ENCODE results near the gene EEF1B2.
"Not testable (repeated sequence)": the region's sequence is repeated elsewhere in the genome, so short reads cannot be mapped to it uniquely, and the experiment has no call there.

The EEF1B2 gene

DNA sequence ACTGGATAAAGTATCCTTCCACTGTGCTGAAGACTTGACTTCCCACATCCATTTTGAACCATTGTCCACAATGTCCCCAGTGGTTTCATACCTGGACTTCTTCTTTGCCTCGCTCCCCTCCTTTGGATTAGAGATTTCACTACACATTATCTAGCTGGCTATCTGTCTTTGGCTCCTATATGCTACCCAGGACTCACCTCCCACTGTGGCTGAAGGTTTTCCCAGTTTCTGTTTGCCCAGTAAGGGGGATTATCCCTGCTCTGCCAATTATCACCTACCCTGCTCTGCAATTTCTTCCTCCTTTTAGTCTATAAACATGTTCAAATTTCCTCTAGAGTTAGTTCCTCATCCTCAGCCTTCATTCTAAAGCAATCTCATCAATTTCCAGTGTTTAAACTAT is 9.5 kb upstream of the EEF1B2 start:
- H3K36me3 ChIP-seq (ENCODE audit: control insufficient read depth, insufficient read depth, low read length): peaks cover 2% of the 10 kb centered on the region; the same call in 1 of the 2 replicates
- no peak overlapping the region for H3K4me3 ChIP-seq (replicated peaks; ENCODE audit: low read depth, low read length)
- TF ChIP-seq, protein P1, sequence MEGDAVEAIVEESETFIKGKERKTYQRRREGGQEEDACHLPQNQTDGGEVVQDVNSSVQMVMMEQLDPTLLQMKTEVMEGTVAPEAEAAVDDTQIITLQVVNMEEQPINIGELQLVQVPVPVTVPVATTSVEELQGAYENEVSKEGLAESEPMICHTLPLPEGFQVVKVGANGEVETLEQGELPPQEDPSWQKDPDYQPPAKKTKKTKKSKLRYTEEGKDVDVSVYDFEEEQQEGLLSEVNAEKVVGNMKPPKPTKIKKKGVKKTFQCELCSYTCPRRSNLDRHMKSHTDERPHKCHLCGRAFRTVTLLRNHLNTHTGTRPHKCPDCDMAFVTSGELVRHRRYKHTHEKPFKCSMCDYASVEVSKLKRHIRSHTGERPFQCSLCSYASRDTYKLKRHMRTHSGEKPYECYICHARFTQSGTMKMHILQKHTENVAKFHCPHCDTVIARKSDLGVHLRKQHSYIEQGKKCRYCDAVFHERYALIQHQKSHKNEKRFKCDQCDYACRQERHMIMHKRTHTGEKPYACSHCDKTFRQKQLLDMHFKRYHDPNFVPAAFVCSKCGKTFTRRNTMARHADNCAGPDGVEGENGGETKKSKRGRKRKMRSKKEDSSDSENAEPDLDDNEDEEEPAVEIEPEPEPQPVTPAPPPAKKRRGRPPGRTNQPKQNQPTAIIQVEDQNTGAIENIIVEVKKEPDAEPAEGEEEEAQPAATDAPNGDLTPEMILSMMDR (IDR thresholded peaks at IDR 0.05; ENCODE audit: insufficient read depth, low read length, poor library complexity, severe bottlenecking): no peak
- DNase-seq (ENCODE audit: extremely low read depth, insufficient read length): no peak
- no peaks in the 10 kb centered on the region for H3K27me3 ChIP-seq (replicated peaks; ENCODE audit: control insufficient read depth, insufficient read depth, low read length)

DNA sequence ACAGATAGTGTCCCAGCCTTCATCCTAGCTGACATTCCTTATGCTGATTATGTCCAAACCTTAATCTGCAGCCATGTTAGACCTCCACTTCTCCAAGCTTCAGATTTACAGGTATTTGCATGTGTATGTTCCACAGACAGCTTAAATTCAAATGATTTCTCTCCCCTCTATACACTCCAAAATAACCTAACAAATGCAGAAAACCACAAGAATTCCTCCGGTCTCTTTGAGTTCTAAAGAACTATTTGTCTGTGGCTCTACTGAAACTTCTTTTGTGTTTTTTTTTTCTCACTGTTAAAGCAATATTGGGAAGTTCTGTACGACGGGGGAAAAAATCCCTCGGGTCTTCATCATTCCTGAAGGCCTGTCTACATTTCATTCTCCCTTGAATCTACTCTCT is 9.1 kb upstream of the EEF1B2 start:
- Histone ChIP-seq H3K36me3 (ENCODE audit: control insufficient read depth, insufficient read depth, low read length) (no peaks in the 10 kb centered on the region; the same call in none of the 2 replicates), H3K4me3 (replicated peaks; ENCODE audit: low read depth, low read length) (no peak overlapping the region), H3K27me3 (replicated peaks; ENCODE audit: control insufficient read depth, insufficient read depth, low read length) (no peaks in the 10 kb centered on the region)
- TF ChIP-seq, protein P1 (IDR thresholded peaks at IDR 0.05; ENCODE audit: insufficient read depth, low read length, poor library complexity, severe bottlenecking): no peak
- no peak for DNase-seq (ENCODE audit: extremely low read depth, insufficient read length)

DNA sequence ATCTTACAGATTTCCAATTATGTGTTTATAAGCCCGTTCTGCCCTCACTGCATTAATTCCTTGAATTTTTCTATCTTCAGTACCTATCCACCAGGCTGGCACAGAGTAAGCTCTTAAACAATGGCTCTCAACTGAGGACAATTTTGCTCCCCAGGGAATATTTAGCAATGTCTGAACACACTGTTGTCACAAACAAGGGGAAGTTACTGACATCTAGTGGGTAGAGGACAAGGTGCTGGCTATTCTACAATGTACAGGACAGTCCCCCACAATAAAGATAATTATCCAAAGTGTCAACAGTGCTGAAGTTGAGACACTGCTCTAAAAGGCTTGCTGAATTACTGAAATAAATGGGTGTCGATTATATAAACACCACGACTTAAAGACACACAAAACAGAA is 5.5 kb upstream of the EEF1B2 start:
- TF ChIP-seq, protein P1 (IDR thresholded peaks at IDR 0.05; ENCODE audit: insufficient read depth, low read length, poor library complexity, severe bottlenecking): peak; percentile 21
- no peaks in the 10 kb centered on the region; the same call in none of the 2 replicates for H3K36me3 ChIP-seq (ENCODE audit: control insufficient read depth, insufficient read depth, low read length)
- no peaks in the 10 kb centered on the region for H3K27me3 ChIP-seq (replicated peaks; ENCODE audit: control insufficient read depth, insufficient read depth, low read length)
- no peak for DNase-seq (ENCODE audit: extremely low read depth, insufficient read length)
- H3K4me3 ChIP-seq (replicated peaks; ENCODE audit: low read depth, low read length): no peak overlapping the region

DNA sequence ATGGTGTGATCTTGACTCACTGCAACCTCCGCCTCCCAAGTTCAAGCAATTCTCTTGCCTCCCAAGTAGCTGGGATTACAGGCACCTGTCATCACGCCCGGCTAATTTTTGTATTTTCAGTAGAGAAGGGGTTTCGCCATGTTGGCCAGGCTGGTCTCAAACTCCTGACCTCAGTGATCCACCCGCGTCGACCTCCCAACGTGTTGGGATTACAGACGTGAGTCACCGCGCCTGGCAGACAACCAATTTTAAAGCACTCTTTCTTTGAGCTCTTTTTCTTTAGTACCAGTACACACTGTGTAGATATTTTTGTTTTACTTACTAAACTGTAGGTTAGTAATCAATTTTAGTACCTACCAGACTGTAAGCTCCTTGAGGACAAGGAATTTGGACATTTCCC is 2.7 kb upstream of the EEF1B2 start:
- not testable (repeated sequence) for DNase-seq (ENCODE audit: extremely low read depth, insufficient read length); H3K4me3 ChIP-seq (replicated peaks; ENCODE audit: low read depth, low read length)

DNA sequence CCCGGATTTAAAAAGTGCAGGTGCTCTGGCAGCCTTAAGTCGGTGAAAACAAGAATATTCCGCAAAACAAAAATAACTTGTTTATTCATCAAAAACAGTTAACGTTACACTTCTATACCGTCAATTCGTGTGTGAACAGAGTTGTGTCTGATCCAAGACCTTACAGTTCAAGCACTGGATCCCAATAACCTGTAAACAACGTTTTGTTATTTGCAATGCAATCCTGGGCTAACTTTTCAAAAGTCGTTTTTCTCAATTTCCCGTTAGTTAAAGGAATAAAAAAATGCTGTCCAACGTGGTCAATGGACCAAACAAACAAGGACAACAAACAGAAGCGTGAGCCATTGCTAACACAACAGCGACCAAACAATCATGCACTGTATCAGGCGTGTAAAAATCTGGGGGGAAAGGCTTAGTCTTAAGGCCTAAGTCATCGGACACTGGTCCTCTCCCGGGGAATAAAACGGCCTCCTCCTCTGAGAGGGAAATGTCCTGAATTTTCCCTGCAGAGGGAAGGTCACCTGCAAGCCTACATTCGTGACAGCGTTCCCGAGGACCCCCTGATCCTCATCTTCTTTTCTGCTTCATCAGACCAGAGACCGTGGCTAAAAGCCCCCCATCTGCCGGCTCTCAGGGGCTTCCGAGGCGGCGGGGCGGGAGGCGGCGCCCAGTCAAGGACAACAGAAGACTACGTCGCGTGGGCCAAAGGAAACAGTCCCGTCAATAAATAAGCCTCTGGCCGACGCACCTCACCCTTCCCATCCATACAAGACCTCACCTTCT is 941 bp upstream of the EEF1B2 start:
- Histone ChIP-seq H3K4me3 (replicated peaks; ENCODE audit: low read depth, low read length) (peak overlapping the region; percentile 70), H3K27me3 (replicated peaks; ENCODE audit: control insufficient read depth, insufficient read depth, low read length) (no peaks in the 10 kb centered on the region), H3K36me3 (ENCODE audit: control insufficient read depth, insufficient read depth, low read length) (peaks cover 7% of the 10 kb centered on the region)
- TF ChIP-seq, protein P1 (IDR thresholded peaks at IDR 0.05; ENCODE audit: insufficient read depth, low read length, poor library complexity, severe bottlenecking): no peak
- DNase-seq (ENCODE audit: extremely low read depth, insufficient read length): no peak

More for the DNA sequence above, 2.7 kb upstream of the EEF1B2 start:
- not testable (repeated sequence) for H3K36me3 ChIP-seq (ENCODE audit: control insufficient read depth, insufficient read depth, low read length); H3K27me3 ChIP-seq (replicated peaks; ENCODE audit: control insufficient read depth, insufficient read depth, low read length)

DNA sequence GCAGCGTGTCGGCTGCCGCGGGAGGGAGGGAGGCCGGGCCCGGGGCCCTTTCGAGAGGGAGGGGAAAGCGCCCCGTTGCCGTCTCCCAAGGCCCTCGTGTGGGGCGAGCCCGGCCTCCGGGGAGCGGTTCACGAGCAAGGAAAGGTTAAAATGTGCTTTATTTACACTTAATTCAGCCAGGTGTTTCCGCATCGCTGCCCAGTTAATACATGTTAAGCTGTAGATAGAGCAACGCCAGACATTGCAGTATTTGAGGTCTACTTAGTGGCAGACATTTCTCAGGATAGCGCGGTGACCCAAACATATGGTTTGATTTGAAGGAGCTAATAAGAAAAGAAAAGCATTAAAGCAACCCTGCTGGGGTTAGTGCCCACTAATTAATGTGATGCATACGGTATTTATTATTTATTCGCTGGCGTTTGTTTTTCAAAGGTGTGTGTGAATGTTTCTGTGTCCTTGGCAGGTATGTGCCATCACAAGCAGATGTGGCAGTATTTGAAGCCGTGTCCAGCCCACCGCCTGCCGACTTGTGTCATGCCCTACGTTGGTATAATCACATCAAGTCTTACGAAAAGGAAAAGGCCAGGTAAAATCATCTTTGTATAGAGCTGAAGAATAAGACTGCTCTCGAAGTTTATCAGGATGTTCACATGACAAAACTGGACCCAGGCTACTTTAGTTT is 571 bp downstream of the EEF1B2 start:
- peak overlapping the region; percentile 70 for H3K4me3 ChIP-seq (replicated peaks; ENCODE audit: low read depth, low read length)
- peaks cover 7% of the 10 kb centered on the region for H3K36me3 ChIP-seq (ENCODE audit: control insufficient read depth, insufficient read depth, low read length)
- DNase-seq (ENCODE audit: extremely low read depth, insufficient read length): peak; percentile 85
- TF ChIP-seq, protein P1 (IDR thresholded peaks at IDR 0.05; ENCODE audit: insufficient read depth, low read length, poor library complexity, severe bottlenecking): no peak
- no peaks in the 10 kb centered on the region for H3K27me3 ChIP-seq (replicated peaks; ENCODE audit: control insufficient read depth, insufficient read depth, low read length)
